ENCODE data around the gene REPS2.

DNA sequence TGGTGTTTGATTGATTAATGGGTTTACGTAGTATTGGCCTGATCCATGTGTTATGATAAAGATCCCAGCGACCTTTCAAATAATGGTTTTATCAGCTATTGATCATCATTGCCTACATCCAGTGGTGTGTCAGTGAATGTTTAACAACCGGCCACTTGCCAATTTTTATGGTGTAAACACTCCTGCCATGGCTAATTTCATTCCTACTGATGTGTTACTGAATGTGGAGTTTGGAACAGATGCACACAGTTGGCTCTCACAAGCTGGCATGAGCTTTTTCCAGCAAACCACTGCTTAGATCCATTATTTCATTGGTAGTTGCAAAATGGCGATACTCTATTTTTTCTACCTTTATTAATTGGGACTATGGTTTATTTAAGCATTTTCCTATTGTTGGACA, 139.9 kb downstream of the REPS2 start:
- TF ChIP-seq ZNF384 (IDR thresholded peaks at IDR 0.05) (no peak), FOXM1 (IDR thresholded peaks at IDR 0.05; ENCODE audit: borderline replicate concordance) (no peak)
